ENCODE data around the gene RAB3IP.

DNA sequence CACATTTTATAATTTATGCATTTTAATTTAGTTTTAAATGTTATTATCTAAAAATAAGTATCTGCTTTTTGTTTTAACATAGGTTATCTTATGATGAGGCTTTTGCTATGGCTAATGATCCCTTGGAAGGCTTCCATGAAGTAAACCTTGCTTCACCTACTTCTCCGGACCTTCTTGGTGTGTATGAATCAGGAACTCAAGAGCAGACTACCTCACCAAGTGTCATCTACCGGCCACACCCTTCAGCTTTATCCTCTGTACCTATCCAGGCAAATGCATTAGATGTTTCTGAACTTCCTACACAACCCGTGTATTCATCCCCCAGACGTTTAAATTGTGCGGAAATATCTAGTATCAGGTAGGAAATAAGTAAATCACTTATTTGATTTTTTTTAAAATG, 16.6 kb downstream of the RAB3IP start:
- TF ChIP-seq, protein P1, sequence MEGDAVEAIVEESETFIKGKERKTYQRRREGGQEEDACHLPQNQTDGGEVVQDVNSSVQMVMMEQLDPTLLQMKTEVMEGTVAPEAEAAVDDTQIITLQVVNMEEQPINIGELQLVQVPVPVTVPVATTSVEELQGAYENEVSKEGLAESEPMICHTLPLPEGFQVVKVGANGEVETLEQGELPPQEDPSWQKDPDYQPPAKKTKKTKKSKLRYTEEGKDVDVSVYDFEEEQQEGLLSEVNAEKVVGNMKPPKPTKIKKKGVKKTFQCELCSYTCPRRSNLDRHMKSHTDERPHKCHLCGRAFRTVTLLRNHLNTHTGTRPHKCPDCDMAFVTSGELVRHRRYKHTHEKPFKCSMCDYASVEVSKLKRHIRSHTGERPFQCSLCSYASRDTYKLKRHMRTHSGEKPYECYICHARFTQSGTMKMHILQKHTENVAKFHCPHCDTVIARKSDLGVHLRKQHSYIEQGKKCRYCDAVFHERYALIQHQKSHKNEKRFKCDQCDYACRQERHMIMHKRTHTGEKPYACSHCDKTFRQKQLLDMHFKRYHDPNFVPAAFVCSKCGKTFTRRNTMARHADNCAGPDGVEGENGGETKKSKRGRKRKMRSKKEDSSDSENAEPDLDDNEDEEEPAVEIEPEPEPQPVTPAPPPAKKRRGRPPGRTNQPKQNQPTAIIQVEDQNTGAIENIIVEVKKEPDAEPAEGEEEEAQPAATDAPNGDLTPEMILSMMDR (IDR thresholded peaks at IDR 0.05) = no peak
- no peak for TF ChIP-seq POLR2A (IDR thresholded peaks at IDR 0.05)
- no peak for TF ChIP-seq POLR2AphosphoS5 (IDR thresholded peaks at IDR 0.05)
